Cardiac muscle cell (in vitro differentiated cells and primary cell): ENCODE data around the gene BEAN1. TPM values are rescaled to one million over a fixed set of nuclear protein-coding genes. Genes with fewer than 3 reads are reported as not detected.
A peak's percentile ranks its signal among the peaks of the same experiment; 100 is the strongest.

Experiments
- DNase-seq, 2 donors: peaks; one replicate each; pipeline versions ENCODE4 v3.0.0 to v3.0.0-alpha.2; 2010 to 2017; ENCODE audit warnings: low read depth in 1 of 2, low spot score in 1 of 2
- H3K27ac ChIP-seq: fragments of 200-600 bp; sonication (generic); 2 replicates; pipeline ENCODE4 v1.5.1; 2016
- H3K27me3 ChIP-seq: fragments of 200-600 bp; sonication (generic); 2 replicates; pipeline ENCODE4 v1.6.0; 2016; ENCODE audit warnings: control low read depth
- H3K36me3 ChIP-seq: fragments of 200-600 bp; sonication (generic); 2 replicates; pipeline ENCODE4 v1.5.1; 2016; ENCODE audit warnings: control low read depth
- H3K4me1 ChIP-seq: fragments of 200-600 bp; sonication (generic); 2 replicates; pipeline ENCODE4 v1.8.1; 2017; ENCODE audit warnings: low read depth, mild to moderate bottlenecking, mixed run types
- H3K4me3 ChIP-seq: fragments of 200-600 bp; sonication (generic); 2 replicates; pipeline ENCODE4 v1.5.1; 2016; ENCODE audit warnings: mild to moderate bottlenecking
- H3K9me3 ChIP-seq: fragments of 200-600 bp; sonication (generic); 2 replicates; pipeline ENCODE4 v1.5.1; 2017; ENCODE audit warnings: low read depth, mild to moderate bottlenecking, control low read depth
- CTCF ChIP-seq: IDR thresholded peaks from 2 replicates; pipeline ENCODE4 v1.5.1; 2012; ENCODE audit warnings: low read depth, mild to moderate bottlenecking, low read length
- polyA plus RNA-seq: library from polyadenylated mRNA; unstranded; fragments of >200 nt; fragmentation: Nextera tagmentation; extraction: Ambion mirVana; gene quantifications from 2 replicates; pipeline ENCODE4 v1.2.1, GENCODE V29; 2016
- total RNA-seq: library from RNA; depleted of rRNA; stranded (reverse); fragments of >200 nt; gene quantifications from 2 replicates; pipeline ENCODE4 v1.2.3, GENCODE V29; 2016

The BEAN1 gene
- total and polyA plus RNA-seq, 2 experiments from 2014 or later, result 1.2 to 2.9 TPM

GRCh38 chr16:66426112-66427035, 721 bp upstream of the BEAN1 start:
- Histone ChIP-seq H3K9me3 (no peaks in the 10 kb centered on the region), H3K27ac (no peak overlapping the region), H3K4me3 (peak overlapping the region; percentile 35), H3K36me3 (no peaks in the 10 kb centered on the region), H3K27me3 (peaks cover 92% of the 10 kb centered on the region), H3K4me1 (no peaks in the 10 kb centered on the region)
- no peak for TF ChIP-seq CTCF
- DNase-seq, result peak in 1 of 2 donors; percentile 25

GRCh38 chr16:66427871-66428681, 981 bp downstream of the BEAN1 start:
- peaks cover 85% of the 10 kb centered on the region for H3K27me3 ChIP-seq
- H3K9me3 ChIP-seq, result no peaks in the 10 kb centered on the region
- H3K4me3 ChIP-seq, result peak overlapping the region; percentile 78
- H3K36me3 ChIP-seq, result no peaks in the 10 kb centered on the region
- H3K27ac ChIP-seq, result no peak overlapping the region
- no peaks in the 10 kb centered on the region for H3K4me1 ChIP-seq
- DNase-seq, result peak in 1 of 2 donors; percentile 56
- no peak for TF ChIP-seq CTCF

- no peak for TF ChIP-seq CTCF
- Histone ChIP-seq H3K9me3 (no peaks in the 10 kb centered on the region), H3K4me3 (no peak overlapping the region), H3K27ac (no peak overlapping the region), H3K27me3 (peaks cover 78% of the 10 kb centered on the region), H3K4me1 (no peaks in the 10 kb centered on the region), H3K36me3 (no peaks in the 10 kb centered on the region)
- no peak for DNase-seq
Measured at GRCh38 chr16:66428682-66429251, 1.7 kb downstream of the BEAN1 start.

GRCh38 chr16:66429290-66429962, 2.3 kb downstream of the BEAN1 start:
- TF ChIP-seq CTCF, result no peak
- H3K4me3 ChIP-seq, result no peak overlapping the region
- no peaks in the 10 kb centered on the region for H3K9me3 ChIP-seq
- H3K27me3 ChIP-seq, result peaks cover 71% of the 10 kb centered on the region
- H3K36me3 ChIP-seq, result no peaks in the 10 kb centered on the region
- DNase-seq, result no peak
- H3K4me1 ChIP-seq, result no peaks in the 10 kb centered on the region
- no peak overlapping the region for H3K27ac ChIP-seq

GRCh38 chr16:66430214-66430613, 3.1 kb downstream of the BEAN1 start:
- Histone ChIP-seq H3K27me3 (peaks cover 63% of the 10 kb centered on the region), H3K4me3 (no peak overlapping the region), H3K9me3 (no peaks in the 10 kb centered on the region), H3K36me3 (no peaks in the 10 kb centered on the region), H3K27ac (no peak overlapping the region), H3K4me1 (no peaks in the 10 kb centered on the region)
- DNase-seq, result no peak
- TF ChIP-seq CTCF, result no peak
